ENCODE results near the gene MBOAT2.
"Not testable (repeated sequence)": the region's sequence is repeated elsewhere in the genome, so short reads cannot be mapped to it uniquely, and the experiment has no call there.

The MBOAT2 gene

DNA sequence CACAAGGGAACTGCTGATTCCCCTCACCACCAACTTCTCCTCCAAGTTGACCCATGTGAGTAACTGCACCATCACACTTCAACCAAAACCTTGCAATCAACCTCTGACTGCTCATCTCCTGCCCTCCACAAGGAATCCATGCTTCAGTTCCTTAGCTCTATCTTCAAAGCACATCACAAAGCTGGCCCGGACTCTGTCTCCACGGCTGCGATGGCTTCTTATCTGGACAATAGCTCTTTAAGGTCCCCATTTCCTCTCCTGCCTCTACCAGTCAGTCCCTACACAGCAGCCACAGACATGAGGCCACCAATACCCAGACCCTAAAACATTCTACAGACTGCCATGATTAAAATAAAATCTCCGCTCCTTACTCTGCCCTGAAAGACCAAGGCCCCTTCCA, 25.7 kb downstream of the MBOAT2 start:
- H3K27me3 ChIP-seq (ENCODE audit: insufficient read depth, poor library complexity, severe bottlenecking) = peaks cover 2% of the 10 kb centered on the region
- no peak overlapping the region for H3K4me3 ChIP-seq (replicated peaks; ENCODE audit: insufficient read depth, low read length)
- H3K27ac ChIP-seq (replicated peaks) = no peak overlapping the region
- no peak for DNase-seq (ENCODE audit: low read depth in 1 of 2, low spot score in 1 of 2)
- TF ChIP-seq POLR2AphosphoS5 (IDR thresholded peaks at IDR 0.05; ENCODE audit: low read depth) (no peak), SPI1 (IDR thresholded peaks at IDR 0.05; ENCODE audit: borderline replicate concordance, low read depth) (no peak), GABPA (IDR thresholded peaks at IDR 0.05; ENCODE audit: low read depth) (no peak)
- TF ChIP-seq, protein P1, sequence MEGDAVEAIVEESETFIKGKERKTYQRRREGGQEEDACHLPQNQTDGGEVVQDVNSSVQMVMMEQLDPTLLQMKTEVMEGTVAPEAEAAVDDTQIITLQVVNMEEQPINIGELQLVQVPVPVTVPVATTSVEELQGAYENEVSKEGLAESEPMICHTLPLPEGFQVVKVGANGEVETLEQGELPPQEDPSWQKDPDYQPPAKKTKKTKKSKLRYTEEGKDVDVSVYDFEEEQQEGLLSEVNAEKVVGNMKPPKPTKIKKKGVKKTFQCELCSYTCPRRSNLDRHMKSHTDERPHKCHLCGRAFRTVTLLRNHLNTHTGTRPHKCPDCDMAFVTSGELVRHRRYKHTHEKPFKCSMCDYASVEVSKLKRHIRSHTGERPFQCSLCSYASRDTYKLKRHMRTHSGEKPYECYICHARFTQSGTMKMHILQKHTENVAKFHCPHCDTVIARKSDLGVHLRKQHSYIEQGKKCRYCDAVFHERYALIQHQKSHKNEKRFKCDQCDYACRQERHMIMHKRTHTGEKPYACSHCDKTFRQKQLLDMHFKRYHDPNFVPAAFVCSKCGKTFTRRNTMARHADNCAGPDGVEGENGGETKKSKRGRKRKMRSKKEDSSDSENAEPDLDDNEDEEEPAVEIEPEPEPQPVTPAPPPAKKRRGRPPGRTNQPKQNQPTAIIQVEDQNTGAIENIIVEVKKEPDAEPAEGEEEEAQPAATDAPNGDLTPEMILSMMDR (IDR thresholded peaks at IDR 0.05; ENCODE audit: insufficient read depth, low read length) = no peak
- TF ChIP-seq, protein P2, sequence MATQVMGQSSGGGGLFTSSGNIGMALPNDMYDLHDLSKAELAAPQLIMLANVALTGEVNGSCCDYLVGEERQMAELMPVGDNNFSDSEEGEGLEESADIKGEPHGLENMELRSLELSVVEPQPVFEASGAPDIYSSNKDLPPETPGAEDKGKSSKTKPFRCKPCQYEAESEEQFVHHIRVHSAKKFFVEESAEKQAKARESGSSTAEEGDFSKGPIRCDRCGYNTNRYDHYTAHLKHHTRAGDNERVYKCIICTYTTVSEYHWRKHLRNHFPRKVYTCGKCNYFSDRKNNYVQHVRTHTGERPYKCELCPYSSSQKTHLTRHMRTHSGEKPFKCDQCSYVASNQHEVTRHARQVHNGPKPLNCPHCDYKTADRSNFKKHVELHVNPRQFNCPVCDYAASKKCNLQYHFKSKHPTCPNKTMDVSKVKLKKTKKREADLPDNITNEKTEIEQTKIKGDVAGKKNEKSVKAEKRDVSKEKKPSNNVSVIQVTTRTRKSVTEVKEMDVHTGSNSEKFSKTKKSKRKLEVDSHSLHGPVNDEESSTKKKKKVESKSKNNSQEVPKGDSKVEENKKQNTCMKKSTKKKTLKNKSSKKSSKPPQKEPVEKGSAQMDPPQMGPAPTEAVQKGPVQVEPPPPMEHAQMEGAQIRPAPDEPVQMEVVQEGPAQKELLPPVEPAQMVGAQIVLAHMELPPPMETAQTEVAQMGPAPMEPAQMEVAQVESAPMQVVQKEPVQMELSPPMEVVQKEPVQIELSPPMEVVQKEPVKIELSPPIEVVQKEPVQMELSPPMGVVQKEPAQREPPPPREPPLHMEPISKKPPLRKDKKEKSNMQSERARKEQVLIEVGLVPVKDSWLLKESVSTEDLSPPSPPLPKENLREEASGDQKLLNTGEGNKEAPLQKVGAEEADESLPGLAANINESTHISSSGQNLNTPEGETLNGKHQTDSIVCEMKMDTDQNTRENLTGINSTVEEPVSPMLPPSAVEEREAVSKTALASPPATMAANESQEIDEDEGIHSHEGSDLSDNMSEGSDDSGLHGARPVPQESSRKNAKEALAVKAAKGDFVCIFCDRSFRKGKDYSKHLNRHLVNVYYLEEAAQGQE (IDR thresholded peaks at IDR 0.05; ENCODE audit: insufficient replicate concordance, low read depth) = no peak

DNA sequence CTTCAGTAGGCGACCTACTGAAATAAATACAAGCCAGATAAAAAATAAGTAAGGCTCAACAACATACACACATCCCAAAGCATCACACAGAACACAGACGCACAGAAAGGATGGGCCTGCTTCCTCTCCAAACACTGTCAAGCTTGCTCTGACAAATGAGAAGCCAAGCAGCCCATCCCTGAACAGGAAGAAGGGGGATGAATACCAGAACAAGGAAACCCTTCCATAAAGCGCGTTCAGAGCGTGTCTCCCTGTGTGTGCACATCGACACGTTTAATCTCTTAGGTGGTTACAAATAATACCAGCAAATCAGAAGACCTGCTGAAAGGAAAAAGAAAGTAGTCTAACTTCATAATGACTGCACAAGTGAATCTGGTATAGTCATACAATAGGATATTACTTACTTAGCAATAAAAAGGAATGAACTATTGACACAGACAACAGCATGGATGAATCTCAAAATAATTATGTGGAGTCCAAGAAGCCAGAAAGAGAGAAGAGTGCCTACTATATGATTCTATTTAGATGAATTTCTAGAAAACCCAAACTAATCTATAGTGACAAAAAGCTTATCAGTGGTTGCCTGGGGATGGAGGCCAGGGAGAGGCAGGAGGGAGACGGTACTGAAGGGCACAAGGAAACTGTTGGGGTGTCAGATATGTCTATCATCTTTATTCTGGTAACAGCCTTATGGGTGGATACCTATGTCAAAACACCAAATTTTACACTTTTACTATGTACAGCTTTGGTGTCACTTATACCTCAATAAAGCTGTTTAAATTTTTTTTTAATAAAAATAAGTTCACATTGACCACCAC, 26.8 kb downstream of the MBOAT2 start:
- H3K27me3 ChIP-seq (ENCODE audit: insufficient read depth, poor library complexity, severe bottlenecking) = peaks cover 2% of the 10 kb centered on the region
- H3K4me3 ChIP-seq (replicated peaks; ENCODE audit: insufficient read depth, low read length) = no peak overlapping the region
- TF ChIP-seq, protein P1 (IDR thresholded peaks at IDR 0.05; ENCODE audit: insufficient read depth, low read length) = no peak
- TF ChIP-seq SPI1 (IDR thresholded peaks at IDR 0.05; ENCODE audit: borderline replicate concordance, low read depth) (no peak), POLR2AphosphoS5 (IDR thresholded peaks at IDR 0.05; ENCODE audit: low read depth) (no peak), GABPA (IDR thresholded peaks at IDR 0.05; ENCODE audit: low read depth) (no peak)
- TF ChIP-seq, protein P2 (IDR thresholded peaks at IDR 0.05; ENCODE audit: insufficient replicate concordance, low read depth) = no peak
- no peak overlapping the region for H3K27ac ChIP-seq (replicated peaks)
- DNase-seq (ENCODE audit: low read depth in 1 of 2, low spot score in 1 of 2) = no peak

DNA sequence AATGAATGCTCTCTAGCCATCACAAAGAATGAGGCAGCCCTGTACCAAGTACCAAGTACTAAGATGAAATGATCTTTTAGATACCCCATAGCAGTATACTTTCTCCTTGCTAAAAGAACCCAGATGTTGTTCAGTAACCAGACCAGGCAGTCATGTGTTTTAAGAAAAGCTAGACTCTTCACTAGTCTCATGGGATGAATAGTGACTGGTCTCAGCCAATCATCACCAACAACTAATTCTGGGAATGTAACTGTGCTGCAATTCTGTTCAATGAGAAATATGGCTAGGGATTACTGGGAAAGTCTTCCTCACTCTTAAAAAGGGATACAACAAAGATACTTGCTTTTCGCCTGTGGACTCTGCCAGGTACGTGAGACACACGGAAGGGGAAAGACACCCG, 29.5 kb downstream of the MBOAT2 start:
- Histone ChIP-seq H3K4me3 (replicated peaks; ENCODE audit: insufficient read depth, low read length) (no peak overlapping the region), H3K27me3 (ENCODE audit: insufficient read depth, poor library complexity, severe bottlenecking) (peaks cover 2% of the 10 kb centered on the region), H3K27ac (replicated peaks) (no peak overlapping the region)
- DNase-seq (ENCODE audit: low read depth in 1 of 2, low spot score in 1 of 2) = no peak
- no peak for TF ChIP-seq SPI1 (IDR thresholded peaks at IDR 0.05; ENCODE audit: borderline replicate concordance, low read depth)
- TF ChIP-seq, protein P2 (IDR thresholded peaks at IDR 0.05; ENCODE audit: insufficient replicate concordance, low read depth) = no peak
- no peak for TF ChIP-seq POLR2AphosphoS5 (IDR thresholded peaks at IDR 0.05; ENCODE audit: low read depth)
- no peak for TF ChIP-seq GABPA (IDR thresholded peaks at IDR 0.05; ENCODE audit: low read depth)
- TF ChIP-seq, protein P1 (IDR thresholded peaks at IDR 0.05; ENCODE audit: insufficient read depth, low read length) = no peak

DNA sequence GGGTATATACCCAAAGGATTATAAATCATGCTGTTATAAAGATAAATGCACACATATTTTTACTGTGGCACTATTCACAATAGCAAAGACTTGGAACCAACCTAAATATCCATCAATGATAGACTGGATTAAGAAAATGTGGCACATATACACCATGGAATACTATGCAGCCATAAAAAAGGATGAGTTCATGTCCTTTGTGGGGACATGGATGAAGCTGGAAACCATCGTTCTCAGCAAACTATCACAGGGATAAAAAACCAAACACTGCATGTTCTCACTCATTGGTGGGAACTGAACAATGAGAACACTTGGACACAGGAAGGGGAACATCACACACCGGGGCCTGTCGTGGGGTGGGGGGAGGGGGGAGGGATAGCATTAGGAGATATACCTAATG, 30.5 kb downstream of the MBOAT2 start:
- not testable (repeated sequence) for DNase-seq (ENCODE audit: low read depth in 1 of 2, low spot score in 1 of 2)

DNA sequence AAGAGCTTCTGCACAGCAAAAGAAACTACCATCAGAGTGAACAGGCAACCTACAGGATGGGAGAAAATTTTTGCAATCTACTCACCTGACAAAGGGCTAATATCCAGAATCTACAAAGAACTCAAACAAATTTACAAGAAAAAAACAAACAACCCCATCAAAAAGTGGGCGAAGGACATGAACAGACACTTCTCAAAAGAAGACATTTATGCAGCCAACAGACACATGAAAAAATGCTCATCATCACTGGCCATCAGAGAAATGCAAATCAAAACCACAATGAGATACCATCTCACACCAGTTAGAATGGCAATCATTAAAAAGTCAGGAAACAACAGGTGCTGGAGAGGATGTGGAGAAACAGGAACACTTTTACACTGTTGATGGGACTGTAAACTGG, 30.9 kb downstream of the MBOAT2 start:
- H3K27ac ChIP-seq (replicated peaks); H3K27me3 ChIP-seq (ENCODE audit: insufficient read depth, poor library complexity, severe bottlenecking); DNase-seq (ENCODE audit: low read depth in 1 of 2, low spot score in 1 of 2): not testable (repeated sequence)

More for the DNA sequence above, 30.5 kb downstream of the MBOAT2 start:
- not testable (repeated sequence) for H3K4me3 ChIP-seq (replicated peaks; ENCODE audit: insufficient read depth, low read length); H3K27me3 ChIP-seq (ENCODE audit: insufficient read depth, poor library complexity, severe bottlenecking); H3K27ac ChIP-seq (replicated peaks)

DNA sequence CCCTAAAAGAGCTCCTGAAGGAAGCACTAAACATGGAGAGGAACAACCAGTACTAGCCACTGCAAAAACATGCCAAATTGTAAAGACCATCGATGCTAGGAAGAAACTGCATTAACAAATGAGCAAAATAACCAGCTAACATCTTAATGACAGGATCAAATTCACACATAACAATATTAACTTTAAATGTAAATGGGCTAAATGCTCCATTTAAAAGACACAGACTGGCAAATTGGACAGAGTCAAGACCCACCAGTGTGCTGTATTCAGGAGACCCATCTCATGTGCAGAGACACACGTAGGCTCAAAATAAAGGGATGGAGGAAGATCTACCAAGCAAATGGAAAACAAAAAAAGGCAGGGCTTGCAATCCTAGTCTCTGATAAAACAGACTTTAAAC, 34.1 kb downstream of the MBOAT2 start:
- H3K4me3 ChIP-seq (replicated peaks; ENCODE audit: insufficient read depth, low read length); DNase-seq (ENCODE audit: low read depth in 1 of 2, low spot score in 1 of 2); H3K27me3 ChIP-seq (ENCODE audit: insufficient read depth, poor library complexity, severe bottlenecking); H3K27ac ChIP-seq (replicated peaks): not testable (repeated sequence)

More for the DNA sequence above, 30.9 kb downstream of the MBOAT2 start:
- not testable (repeated sequence) for H3K4me3 ChIP-seq (replicated peaks; ENCODE audit: insufficient read depth, low read length)

Measured in HL-60 (cell line).